H9 (cell line): ENCODE results near the gene TMED5. TPM values are rescaled to one million over a fixed set of nuclear protein-coding genes. Genes with fewer than 3 reads are reported as not detected.
"Not testable (repeated sequence)": the region's sequence is repeated elsewhere in the genome, so short reads cannot be mapped to it uniquely, and the experiment has no call there.

ENCODE experiments used
- DNase-seq: peaks from one replicate; pipeline ENCODE4 v3.0.0-alpha.2; 2017
- H2AFZ ChIP-seq: one replicate; pipeline ENCODE4 v1.6.1; 2013; ENCODE audit warnings: mild to moderate bottlenecking, low read length, control low read depth, moderate library complexity
- H2AK5ac ChIP-seq: 2 replicates; pipeline ENCODE4 v1.6.1; 2013; ENCODE audit warnings: low read length, control low read depth, mixed read lengths; ENCODE audit not compliant: insufficient read length
- H2BK120ac ChIP-seq: one replicate; pipeline ENCODE4 v1.6.1; 2013; ENCODE audit warnings: low read depth, mild to moderate bottlenecking, low read length, control low read depth, inconsistent platforms; ENCODE audit not compliant: poor library complexity, severe bottlenecking
- H2BK12ac ChIP-seq: 2 replicates; pipeline ENCODE4 v1.6.1; 2013; ENCODE audit warnings: low read length, control low read depth, mixed read lengths, low read depth; ENCODE audit not compliant: insufficient read length
- H2BK15ac ChIP-seq: 2 replicates; pipeline ENCODE4 v1.6.1; 2013; ENCODE audit warnings: low read depth, low read length, control low read depth
- H2BK20ac ChIP-seq: one replicate; pipeline ENCODE4 v1.6.1; 2013; ENCODE audit warnings: low read depth, mild to moderate bottlenecking, low read length, control low read depth, inconsistent platforms; ENCODE audit not compliant: poor library complexity, severe bottlenecking
- H2BK5ac ChIP-seq: 2 replicates; pipeline ENCODE4 v1.6.1; 2013; ENCODE audit warnings: low read length, control low read depth, mixed read lengths; ENCODE audit not compliant: insufficient read length
- H3K14ac ChIP-seq: 2 replicates; pipeline ENCODE4 v1.6.1; 2013; ENCODE audit warnings: low read length, control low read depth; ENCODE audit not compliant: insufficient read depth
- H3K18ac ChIP-seq: 2 replicates; pipeline ENCODE4 v1.6.1; 2013; ENCODE audit warnings: low read depth, mild to moderate bottlenecking, mixed read lengths, low read length, control low read depth; ENCODE audit not compliant: insufficient read length
- H3K23ac ChIP-seq: 2 replicates; pipeline ENCODE4 v1.6.1; 2013; ENCODE audit warnings: low read length, control low read depth, mixed read lengths, low read depth; ENCODE audit not compliant: insufficient read length
- H3K23me2 ChIP-seq: 2 replicates; pipeline ENCODE4 v1.6.1; 2013; ENCODE audit warnings: low read depth, mild to moderate bottlenecking, mixed read lengths, low read length, control low read depth; ENCODE audit not compliant: insufficient read length, poor library complexity, severe bottlenecking
- H3K27ac ChIP-seq: 2 replicates; pipeline ENCODE4 v1.5.1; 2013; ENCODE audit warnings: low read length, control low read depth, mixed read lengths, low read depth; ENCODE audit not compliant: insufficient read length
- H3K27me3 ChIP-seq: 2 replicates; pipeline ENCODE4 v1.6.1; 2013; ENCODE audit warnings: low read length, control low read depth, inconsistent platforms; ENCODE audit not compliant: insufficient read depth
- H3K4ac ChIP-seq: 2 replicates; pipeline ENCODE4 v1.6.1; 2013; ENCODE audit warnings: low read depth, mild to moderate bottlenecking, control low read depth, inconsistent platforms, low read length, moderate library complexity
- H3K4me1 ChIP-seq: 2 replicates; pipeline ENCODE4 v1.6.1; 2013; ENCODE audit warnings: low read length, control low read depth, inconsistent platforms; ENCODE audit not compliant: insufficient read depth
- H3K4me2 ChIP-seq: 2 replicates; pipeline ENCODE4 v1.6.1; 2013; ENCODE audit warnings: low read length, control low read depth, mixed read lengths; ENCODE audit not compliant: insufficient read length, insufficient read depth
- H3K56ac ChIP-seq: 2 replicates; pipeline ENCODE4 v1.6.1; 2013; ENCODE audit warnings: low read depth, mild to moderate bottlenecking, mixed read lengths, low read length, control low read depth; ENCODE audit not compliant: insufficient read length
- H3K79me1 ChIP-seq: 2 replicates; pipeline ENCODE4 v1.6.1; 2013; ENCODE audit warnings: low read depth, mild to moderate bottlenecking, moderate library complexity, low read length, control low read depth, inconsistent platforms; ENCODE audit not compliant: insufficient read depth, poor library complexity, severe bottlenecking
- H3K79me2 ChIP-seq: 2 replicates; pipeline ENCODE4 v1.6.1; 2013; ENCODE audit warnings: low read length, control low read depth, inconsistent platforms; ENCODE audit not compliant: insufficient read depth
- H3K9ac ChIP-seq: 2 replicates; pipeline ENCODE4 v1.6.1; 2013; ENCODE audit warnings: low read length, control low read depth, mixed read lengths; ENCODE audit not compliant: insufficient read length; ENCODE audit errors: extremely low read depth
- H3K9me3 ChIP-seq: one replicate; pipeline ENCODE4 v1.6.1; 2013; ENCODE audit warnings: low read depth, low read length, inconsistent platforms; ENCODE audit not compliant: control insufficient read depth
- H3T11ph ChIP-seq: one replicate; pipeline ENCODE4 v1.6.1; 2013; ENCODE audit warnings: mild to moderate bottlenecking, low read length, control low read depth, inconsistent platforms
- H4K20me1 ChIP-seq: one replicate; pipeline ENCODE4 v1.6.1; 2013; ENCODE audit not compliant: control insufficient read depth, insufficient read length, insufficient read depth
- H4K5ac ChIP-seq: 2 replicates; pipeline ENCODE4 v1.6.1; 2013; ENCODE audit warnings: low read depth, mild to moderate bottlenecking, mixed read lengths, low read length, control low read depth; ENCODE audit not compliant: insufficient read length
- H4K8ac ChIP-seq: replicated peaks from 2 replicates; pipeline ENCODE4 v1.6.1; 2013; ENCODE audit warnings: low read length, control low read depth, mixed read lengths, low read depth; ENCODE audit not compliant: insufficient read length
- H4K91ac ChIP-seq: 2 replicates; pipeline ENCODE4 v1.6.1; 2013; ENCODE audit warnings: low read depth, mild to moderate bottlenecking, moderate library complexity, mixed read lengths, low read length, control low read depth; ENCODE audit not compliant: insufficient read length
- H3K27ac Mint-ChIP-seq, 3 experiments: 2 replicates in 2 of 3; 3 replicates in 1 of 3; pipeline ENCODE4 v1.8.0; 2020 to 2021; ENCODE audit warnings: mixed read lengths in 3 of 3, mild to moderate bottlenecking in 1 of 3, moderate library complexity in 1 of 3
- H3K27me3 Mint-ChIP-seq: 2 replicates; pipeline ENCODE4 v1.8.0; 2021; ENCODE audit warnings: low read depth, mild to moderate bottlenecking, moderate library complexity, mixed read lengths
- H3K36me3 Mint-ChIP-seq, 3 experiments: 2 replicates in 2 of 3; 3 replicates in 1 of 3; pipeline ENCODE4 v1.8.0; 2020 to 2021; ENCODE audit warnings: low read depth in 3 of 3, mixed read lengths in 3 of 3; ENCODE audit not compliant: insufficient read depth in 1 of 3
- H3K4me1 Mint-ChIP-seq, 2 experiments: 2 replicates each; pipeline ENCODE4 v1.8.0; 2020; ENCODE audit warnings: mixed read lengths in 2 of 2
- H3K4me3 Mint-ChIP-seq, 2 experiments: 2 replicates in 1 of 2; 3 replicates in 1 of 2; pipeline ENCODE4 v1.8.0; 2020 to 2021; ENCODE audit warnings: mild to moderate bottlenecking in 2 of 2, mixed read lengths in 2 of 2, moderate library complexity in 1 of 2
- H3K9me3 Mint-ChIP-seq, 2 experiments: 2 replicates in 1 of 2; 3 replicates in 1 of 2; pipeline ENCODE4 v1.8.0; 2020; ENCODE audit warnings: mild to moderate bottlenecking in 2 of 2, mixed read lengths in 2 of 2, moderate library complexity in 1 of 2
- CTCF ChIP-seq: fragments of 200-600 bp; sonication (generic); conservative IDR thresholded peaks from 3 replicates; pipeline ENCODE4 v1.8.0; 2021; ENCODE audit warnings: antibody characterized with exemption, mild to moderate bottlenecking
- WGBS: extraction: QIAGEN DNeasy Blood & Tissue Kit; methylation state at CpG from one replicate; pipeline ENCODE4 v1.1.7; 2013; ENCODE audit warnings: missing lambda C conversion rate, low lambda C conversion rate, mixed read lengths; ENCODE audit not compliant: insufficient read length; ENCODE audit errors: extremely low coverage; 5-methylcytosine and 5-hydroxymethylcytosine counted together
- total RNA-seq: library from RNA; stranded (reverse); gene quantifications from 2 replicates; pipeline ENCODE4 v1.2.1, GENCODE V29; 2021

The TMED5 gene
- total RNA-seq, 1 experiment from 2014 or later: 35.0 TPM

GRCh38 chr1:93164816-93165215 lies 15.4 kb downstream of the TMED5 start:
- H3K4me3 Mint-ChIP-seq: no peak overlapping the region
- no peak overlapping the region for H2BK5ac ChIP-seq
- H3K27me3 Mint-ChIP-seq: no peaks in the 10 kb centered on the region; the same call in 1 of the 2 replicates
- no peaks in the 10 kb centered on the region for H3K27me3 ChIP-seq
- no peaks in the 10 kb centered on the region for H3K23me2 ChIP-seq
- no peaks in the 10 kb centered on the region for H4K20me1 ChIP-seq
- H3K79me1 ChIP-seq: peaks cover 3% of the 10 kb centered on the region
- H3K4me1 ChIP-seq: no peaks in the 10 kb centered on the region; the same call in 1 of the 2 replicates
- WGBS: no CpG with 5 or more reads among the region's 2 CpGs
- no peak overlapping the region for H2AFZ ChIP-seq
- no peak overlapping the region for H4K91ac ChIP-seq
- no peak overlapping the region for H4K5ac ChIP-seq
- H3K9ac ChIP-seq: no peak overlapping the region
- no peak overlapping the region for H4K8ac ChIP-seq
- no peak overlapping the region for H2AK5ac ChIP-seq
- no peak for DNase-seq
- peak overlapping the region in 1 of 3 experiments; percentile 53; a peak in 1 of 7 replicates for H3K27ac Mint-ChIP-seq
- peaks cover 3 to 24% (median 19%) of the 10 kb centered on the region in 3 experiments; a peak in 6 of 7 replicates for H3K36me3 Mint-ChIP-seq
- no peak overlapping the region for H3K23ac ChIP-seq
- H3K27ac ChIP-seq: no peak overlapping the region
- H3K4ac ChIP-seq: no peak overlapping the region
- H2BK120ac ChIP-seq: no peak overlapping the region
- no peak overlapping the region for H2BK12ac ChIP-seq
- no peaks in the 10 kb centered on the region for H3K9me3 ChIP-seq
- peaks cover 0 to 2% of the 10 kb centered on the region in 2 experiments; a peak in 1 of 5 replicates for H3K9me3 Mint-ChIP-seq
- H3K56ac ChIP-seq: no peak overlapping the region
- no peak overlapping the region for H2BK15ac ChIP-seq
- TF ChIP-seq CTCF: no peak
- no peak overlapping the region for H3T11ph ChIP-seq
- H3K14ac ChIP-seq: no peak overlapping the region
- H3K18ac ChIP-seq: no peak overlapping the region
- no peak overlapping the region for H2BK20ac ChIP-seq
- no peak overlapping the region for H3K4me2 ChIP-seq
- no peaks in the 10 kb centered on the region; the same call in 1 of the 2 replicates for H3K79me2 ChIP-seq
- H3K4me1 Mint-ChIP-seq: peaks cover 0 to 5% of the 10 kb centered on the region in 2 experiments; a peak in 3 of 4 replicates

- H3K9me3 ChIP-seq, H3K14ac ChIP-seq, H4K5ac ChIP-seq, H3K79me2 ChIP-seq, H3K9ac ChIP-seq, H4K20me1 ChIP-seq, H3K4ac ChIP-seq, H3K18ac ChIP-seq, H2BK12ac ChIP-seq, H2AFZ ChIP-seq, H3K23me2 ChIP-seq, H4K91ac ChIP-seq, H3K9me3 Mint-ChIP-seq, H2AK5ac ChIP-seq, H3K27ac Mint-ChIP-seq, H3T11ph ChIP-seq, H3K4me3 Mint-ChIP-seq, H3K27ac ChIP-seq, H3K56ac ChIP-seq, H3K79me1 ChIP-seq, H3K23ac ChIP-seq, H4K8ac ChIP-seq, H3K4me2 ChIP-seq, H2BK5ac ChIP-seq, H2BK120ac ChIP-seq, H2BK15ac ChIP-seq, H2BK20ac ChIP-seq, H3K27me3 ChIP-seq, H3K27me3 Mint-ChIP-seq, H3K4me1 ChIP-seq, DNase-seq, H3K4me1 Mint-ChIP-seq: not testable (repeated sequence)
- WGBS: no CpG with 5 or more reads among the region's 8 CpGs
- H3K36me3 Mint-ChIP-seq: peaks cover under 1 to 31% (median 23%) of the 10 kb centered on the region in 3 experiments; a peak in 5 of 7 replicates
Measured at GRCh38 chr1:93163314-93163713, 16.9 kb downstream of the TMED5 start.
